MG63 (cell line): ENCODE data around the gene COL15A1. TPM values are rescaled to one million over a fixed set of nuclear protein-coding genes. Genes with fewer than 3 reads are reported as not detected.

Source experiments
- DNase-seq: peaks from one replicate; pipeline ENCODE4 v3.0.0-alpha.2; 2020
- H3K27me3 ChIP-seq: fragments of 250-450 bp; sonication (Bioruptor Pico); 2 replicates; pipeline ENCODE4 v1.5.1; 2020; ENCODE audit warnings: mild to moderate bottlenecking, moderate library complexity
- H3K36me3 ChIP-seq: fragments of 250-450 bp; sonication (Bioruptor Pico); 2 replicates; pipeline ENCODE4 v1.5.1; 2020; ENCODE audit warnings: mild to moderate bottlenecking, moderate library complexity
- H3K4me3 ChIP-seq: fragments of 250-450 bp; sonication (Bioruptor Pico); 2 replicates; pipeline ENCODE4 v1.5.1; 2020; ENCODE audit warnings: mild to moderate bottlenecking, moderate library complexity
- H3K9me3 ChIP-seq: fragments of 250-450 bp; sonication (Bioruptor Pico); 2 replicates; pipeline ENCODE4 v1.5.1; 2020; ENCODE audit warnings: mild to moderate bottlenecking, moderate library complexity
- total RNA-seq: library from RNA; depleted of rRNA; stranded (reverse); fragments of >200 nt; shearing (Covaris generic); gene quantifications from 2 replicates; pipeline ENCODE4 v1.2.3, GENCODE V29; 2014; ENCODE audit warnings: low replicate concordance

Gene COL15A1
- total RNA-seq, 1 experiment from 2014 or later, result 1.2 TPM

- Histone ChIP-seq H3K27me3 (no peaks in the 10 kb centered on the region), H3K36me3 (no peaks in the 10 kb centered on the region; the same call in 1 of the 2 replicates), H3K9me3 (no peaks in the 10 kb centered on the region), H3K4me3 (no peak overlapping the region)
- DNase-seq, result no peak
Measured at GRCh38 chr9:99103054-99103895, 159.6 kb downstream of the COL15A1 start.

DNA sequence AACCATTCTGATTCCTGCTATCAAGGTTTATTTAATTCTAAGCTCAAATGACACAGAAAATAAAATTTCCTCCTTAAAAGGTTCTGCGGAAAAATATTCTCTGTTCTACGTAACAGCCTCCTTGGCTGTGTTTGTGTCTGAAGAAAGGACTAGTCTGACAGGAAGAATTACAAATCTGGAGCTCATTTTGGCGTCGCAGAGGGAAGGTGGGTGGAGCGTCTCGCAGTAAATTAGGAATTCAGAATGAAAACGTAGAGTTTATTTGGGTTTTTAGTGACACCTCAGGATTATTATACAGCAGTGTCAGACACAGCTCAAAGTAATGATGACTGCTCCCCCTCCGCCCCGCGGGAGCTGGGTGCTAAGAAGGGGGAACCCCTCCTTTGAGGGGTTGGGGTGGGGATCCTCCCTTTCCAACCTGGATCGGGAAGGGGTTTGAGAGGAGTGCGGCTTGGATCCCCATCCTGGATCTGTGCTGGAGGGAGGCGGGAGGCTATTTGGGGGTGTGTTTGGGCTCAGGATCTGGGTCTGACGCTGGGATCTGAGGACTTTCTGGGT, 160.3 kb downstream of the COL15A1 start:
- Histone ChIP-seq H3K4me3 (peak overlapping the region; percentile 52), H3K36me3 (no peaks in the 10 kb centered on the region; the same call in 1 of the 2 replicates), H3K27me3 (no peaks in the 10 kb centered on the region), H3K9me3 (no peaks in the 10 kb centered on the region)
- peak; percentile 15 for DNase-seq

- Histone ChIP-seq H3K9me3 (no peaks in the 10 kb centered on the region), H3K36me3 (no peaks in the 10 kb centered on the region; the same call in 1 of the 2 replicates), H3K27me3 (no peaks in the 10 kb centered on the region), H3K4me3 (peak within 1 kb of the TSS; percentile 76)
- DNase-seq, result peak; percentile 94
Measured at GRCh38 chr9:99104459-99105151, 160.9 kb downstream of the COL15A1 start, which contains the start of gene TGFBR1. TGFBR1 (plus strand) TSS chr9:99105113; CDS start chr9:99105206, 93 bp downstream.

DNA sequence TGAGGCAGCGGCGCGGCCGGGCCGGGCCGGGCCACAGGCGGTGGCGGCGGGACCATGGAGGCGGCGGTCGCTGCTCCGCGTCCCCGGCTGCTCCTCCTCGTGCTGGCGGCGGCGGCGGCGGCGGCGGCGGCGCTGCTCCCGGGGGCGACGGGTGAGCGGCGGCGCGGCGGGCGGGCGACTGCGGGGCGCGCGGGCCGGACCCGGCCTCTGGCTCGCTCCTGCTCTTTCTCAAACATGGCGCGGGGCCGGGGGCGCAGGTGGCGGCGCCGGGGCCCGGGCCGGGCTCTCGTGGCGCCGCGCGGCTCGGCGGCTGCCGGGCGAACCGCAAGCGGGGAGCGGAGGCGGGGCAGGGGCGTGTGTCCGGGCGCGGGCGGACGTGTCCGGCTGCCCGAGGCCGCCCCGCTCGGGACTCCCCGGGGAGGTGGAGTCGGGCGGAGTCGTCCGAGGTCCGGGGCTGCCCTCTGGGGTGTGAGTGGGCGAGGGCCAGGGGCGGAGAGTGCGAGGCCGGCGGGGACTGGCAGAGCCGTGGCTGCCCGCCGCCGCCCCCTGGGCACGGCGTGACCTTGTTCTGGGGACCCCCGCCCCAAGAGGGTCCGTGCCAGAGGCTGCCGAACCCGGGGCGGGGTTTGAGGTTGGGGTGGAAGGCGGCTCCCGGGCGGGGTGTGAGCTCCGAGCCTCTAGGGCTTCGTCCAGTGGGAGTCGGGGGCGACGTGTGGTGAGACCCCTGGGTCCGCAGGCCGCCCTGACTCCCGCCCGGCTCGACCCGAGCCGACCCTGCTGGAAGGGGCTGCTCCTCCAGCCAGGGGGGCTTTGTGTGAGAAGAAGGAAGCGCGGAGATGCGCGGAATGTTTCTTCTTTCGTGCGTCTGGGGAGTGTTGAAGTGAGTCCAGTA, 161.7 kb downstream of the COL15A1 start:
- peak; percentile 88 for DNase-seq
- Histone ChIP-seq H3K36me3 (no peaks in the 10 kb centered on the region; the same call in 1 of the 2 replicates), H3K27me3 (no peaks in the 10 kb centered on the region), H3K9me3 (no peaks in the 10 kb centered on the region), H3K4me3 (peak overlapping the region; percentile 76)

- Histone ChIP-seq H3K4me3 (peak overlapping the region; percentile 76), H3K9me3 (no peaks in the 10 kb centered on the region), H3K27me3 (no peaks in the 10 kb centered on the region), H3K36me3 (no peaks in the 10 kb centered on the region; the same call in 1 of the 2 replicates)
- no peak for DNase-seq
Measured at GRCh38 chr9:99106044-99106375, 162.3 kb downstream of the COL15A1 start.

DNA sequence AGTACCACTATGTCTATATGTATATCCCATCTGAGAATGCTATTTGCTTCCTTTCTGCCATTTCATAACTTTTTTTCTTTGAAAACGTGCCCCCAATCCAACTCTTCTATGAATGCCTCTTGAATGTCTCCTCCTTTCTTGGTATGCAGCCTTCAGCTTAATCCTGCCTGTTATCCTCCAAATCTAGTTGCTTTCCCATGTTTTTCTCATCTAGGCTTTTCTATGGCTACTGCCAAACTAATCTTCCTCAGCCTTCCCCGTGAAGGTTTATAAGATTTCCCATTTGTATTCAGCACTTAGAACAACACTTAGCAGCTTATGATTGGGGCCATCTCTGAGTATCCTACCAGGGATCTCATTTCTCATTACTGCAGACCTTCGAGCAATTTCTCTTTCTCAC, 163.7 kb downstream of the COL15A1 start:
- Histone ChIP-seq H3K4me3 (no peak overlapping the region), H3K36me3 (no peaks in the 10 kb centered on the region; the same call in none of the 2 replicates)
- no peak for DNase-seq

GRCh38 chr9:99108131-99108530, 164.4 kb downstream of the COL15A1 start:
- H3K27me3 ChIP-seq, result no peaks in the 10 kb centered on the region
- no peaks in the 10 kb centered on the region; the same call in none of the 2 replicates for H3K36me3 ChIP-seq
- no peak for DNase-seq
- no peaks in the 10 kb centered on the region for H3K9me3 ChIP-seq
- H3K4me3 ChIP-seq, result no peak overlapping the region

More for the DNA sequence above, 163.7 kb downstream of the COL15A1 start:
- H3K9me3 ChIP-seq, result no peaks in the 10 kb centered on the region
- H3K27me3 ChIP-seq, result no peaks in the 10 kb centered on the region

GRCh38 chr9:99109522-99109921, 165.8 kb downstream of the COL15A1 start:
- Histone ChIP-seq H3K9me3 (no peaks in the 10 kb centered on the region), H3K36me3 (no peaks in the 10 kb centered on the region; the same call in none of the 2 replicates), H3K4me3 (no peak overlapping the region), H3K27me3 (no peaks in the 10 kb centered on the region)
- DNase-seq, result no peak

- no peaks in the 10 kb centered on the region for H3K9me3 ChIP-seq
- H3K27me3 ChIP-seq, result no peaks in the 10 kb centered on the region
- no peak for DNase-seq
- no peaks in the 10 kb centered on the region; the same call in none of the 2 replicates for H3K36me3 ChIP-seq
- no peak overlapping the region for H3K4me3 ChIP-seq
Measured at GRCh38 chr9:99112750-99113413, 169.2 kb downstream of the COL15A1 start.

DNA sequence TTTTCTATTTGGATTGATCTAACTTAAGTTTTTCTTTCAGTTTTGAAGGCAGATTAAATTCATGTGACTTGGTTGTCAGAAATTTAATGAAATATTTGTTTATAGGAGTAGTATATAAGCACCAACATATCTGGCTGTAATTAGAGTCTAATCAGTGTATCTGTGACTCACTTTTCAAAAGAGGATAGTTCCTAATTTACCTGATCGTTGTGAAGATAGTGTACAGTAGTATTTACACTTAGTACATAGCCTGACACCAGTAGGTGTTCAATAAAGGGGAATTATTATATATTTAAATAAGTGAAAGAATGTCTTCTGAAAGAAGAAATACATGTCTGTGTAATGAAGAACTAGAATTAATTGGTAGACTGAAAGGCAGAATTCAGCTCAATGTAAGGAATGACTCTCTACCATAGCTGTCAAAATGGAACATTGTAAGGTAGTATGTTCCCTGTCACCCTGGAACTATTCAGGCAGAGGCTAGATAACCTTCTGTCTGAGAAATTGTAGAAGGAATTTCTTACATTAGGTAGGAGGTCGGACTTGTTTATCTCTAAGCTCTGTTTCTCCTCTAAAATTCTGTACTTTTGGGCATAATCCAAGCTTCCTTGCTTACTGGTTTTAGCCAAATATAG, 169.8 kb downstream of the COL15A1 start:
- Histone ChIP-seq H3K36me3 (no peaks in the 10 kb centered on the region; the same call in 1 of the 2 replicates), H3K27me3 (no peaks in the 10 kb centered on the region), H3K9me3 (no peaks in the 10 kb centered on the region), H3K4me3 (no peak overlapping the region)
- DNase-seq, result no peak

- H3K36me3 ChIP-seq, result no peaks in the 10 kb centered on the region; the same call in 1 of the 2 replicates
- H3K27me3 ChIP-seq, result no peaks in the 10 kb centered on the region
- H3K4me3 ChIP-seq, result no peak overlapping the region
- no peaks in the 10 kb centered on the region for H3K9me3 ChIP-seq
- DNase-seq, result no peak
Measured at GRCh38 chr9:99114049-99114440, 170.3 kb downstream of the COL15A1 start.

GRCh38 chr9:99114846-99115500, 171.3 kb downstream of the COL15A1 start:
- DNase-seq, result no peak
- Histone ChIP-seq H3K36me3 (no peaks in the 10 kb centered on the region; the same call in 1 of the 2 replicates), H3K4me3 (no peak overlapping the region), H3K9me3 (no peaks in the 10 kb centered on the region), H3K27me3 (no peaks in the 10 kb centered on the region)

GRCh38 chr9:99116003-99116411, 172.3 kb downstream of the COL15A1 start:
- Histone ChIP-seq H3K36me3 (no peaks in the 10 kb centered on the region; the same call in 1 of the 2 replicates), H3K4me3 (no peak overlapping the region), H3K9me3 (no peaks in the 10 kb centered on the region), H3K27me3 (no peaks in the 10 kb centered on the region)
- no peak for DNase-seq

DNA sequence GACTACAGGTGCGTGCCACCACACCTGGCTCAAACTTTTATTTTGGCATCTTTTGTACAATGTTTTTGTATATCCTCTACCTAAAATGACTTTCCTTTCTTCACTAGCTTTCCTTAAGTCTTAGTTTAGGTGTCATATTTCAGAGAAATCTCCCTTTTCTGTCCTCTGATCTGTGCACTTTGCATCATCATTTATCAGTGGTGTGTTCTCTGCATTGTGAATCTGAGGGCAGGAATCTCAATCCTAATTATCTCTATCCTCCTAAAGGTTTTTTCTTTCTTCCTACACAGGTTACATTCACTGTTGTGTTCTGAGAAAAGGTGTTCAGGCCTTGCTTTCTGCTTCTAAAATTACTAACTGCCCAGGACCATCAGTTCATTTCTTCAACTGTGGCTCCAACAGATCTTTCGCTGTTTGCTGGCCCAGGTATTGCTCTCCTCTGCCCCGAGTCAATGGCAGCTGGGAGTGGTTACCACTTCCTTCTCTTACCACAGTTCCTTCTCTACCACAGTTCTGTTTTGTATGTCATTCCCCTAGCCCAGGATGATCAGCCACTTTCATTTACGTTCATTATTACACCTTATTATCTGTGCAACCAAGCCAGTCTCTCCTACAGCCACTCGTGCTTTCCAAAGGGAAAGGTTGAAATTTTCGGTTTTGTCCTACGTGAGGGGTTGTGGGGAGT, 175.2 kb downstream of the COL15A1 start:
- no peak for DNase-seq
- no peaks in the 10 kb centered on the region for H3K9me3 ChIP-seq
- 0 out of 2 replicates have a peak, but pooled peaks cover 2% of the 10 kb centered on the region for H3K36me3 ChIP-seq
- H3K4me3 ChIP-seq, result no peak overlapping the region
- no peaks in the 10 kb centered on the region for H3K27me3 ChIP-seq
